NCI-H2227 (cell line): Measurements from ENCODE around the gene PDGFB.

ENCODE experiments used
- DNase-seq: peaks from one replicate; lab custom pipeline; 2025; ENCODE audit not compliant: unreplicated experiment; lab: John Stamatoyannopoulos, UW

Gene PDGFB

GRCh38 chr22:39176714-39177455 is 67.9 kb downstream of the PDGFB start:
- DNase-seq: no peak

DNA sequence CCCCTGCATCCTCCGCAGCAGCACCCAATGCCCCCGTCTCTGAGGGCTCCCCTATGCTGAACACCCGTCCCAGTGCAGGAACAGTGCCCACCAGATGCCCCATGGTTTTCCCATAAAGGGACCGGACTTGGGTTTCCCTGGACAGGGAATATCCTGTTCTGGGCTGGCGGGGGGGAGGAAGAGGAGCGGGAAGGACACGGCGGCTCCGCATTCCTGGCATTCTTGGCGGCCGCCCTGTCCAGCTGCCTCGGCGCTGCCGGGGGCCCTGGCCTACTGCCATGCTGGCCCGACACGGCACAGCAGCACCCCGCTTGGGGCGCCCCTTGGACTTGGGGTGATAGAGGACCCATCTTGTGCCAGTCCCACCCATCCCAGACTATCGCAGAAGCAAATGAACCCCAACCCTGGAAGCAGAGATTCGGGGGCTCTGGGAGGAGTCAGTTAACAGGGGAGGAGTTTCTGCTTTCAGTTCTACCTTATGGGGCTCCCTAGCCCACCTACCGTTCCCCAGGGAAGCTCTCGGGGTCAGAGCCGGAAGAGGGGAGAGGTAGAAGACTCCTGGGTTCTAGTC is 68.6 kb downstream of the PDGFB start:
- DNase-seq: no peak

DNA sequence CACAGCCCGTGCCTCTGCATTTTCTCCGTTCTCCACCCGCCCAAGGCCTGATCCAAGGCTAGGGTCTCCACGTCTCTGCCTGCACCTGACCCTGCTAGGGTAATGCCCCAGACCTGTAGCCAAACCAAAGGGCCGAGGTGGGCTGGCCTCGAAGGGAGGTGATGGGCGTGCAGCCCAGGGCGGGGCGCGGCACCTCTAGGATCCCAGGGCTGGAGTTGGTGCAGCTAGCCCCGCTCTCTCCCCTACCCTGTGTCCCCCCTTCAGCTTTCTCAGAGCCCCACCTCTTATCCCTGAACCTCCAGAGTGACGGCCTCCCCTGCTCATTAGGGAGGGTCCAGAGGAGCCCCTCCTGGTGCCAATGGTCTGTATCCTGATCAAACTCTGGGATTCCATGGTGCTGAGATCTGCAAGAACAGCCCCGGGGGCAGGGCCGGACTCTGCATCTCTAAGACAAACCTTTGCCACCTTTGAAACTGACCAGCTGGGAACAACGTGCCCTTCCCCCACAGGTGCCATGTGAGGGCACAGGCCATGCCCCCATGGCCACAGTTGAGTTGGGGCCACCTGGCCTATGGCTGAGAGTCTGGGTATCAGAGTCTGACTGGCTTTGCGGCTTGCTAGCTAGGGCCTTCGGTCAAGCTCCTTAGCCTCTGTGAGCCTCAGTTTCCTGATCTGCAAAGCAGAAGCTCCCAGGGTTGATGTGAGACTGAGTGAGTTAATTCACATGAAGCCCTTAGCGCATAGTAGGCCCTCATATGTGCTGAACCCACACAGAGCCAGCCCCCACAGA is 69.2 kb downstream of the PDGFB start:
- no peak for DNase-seq

- DNase-seq: peak; percentile 40
Observed at GRCh38 chr22:39174498-39175352, 70.1 kb downstream of the PDGFB start.

- no peak for DNase-seq
Observed at GRCh38 chr22:39173787-39174497, 70.8 kb downstream of the PDGFB start.
